ENCODE measurements around the gene MORN1. TPM values are rescaled to one million over a fixed set of nuclear protein-coding genes. Genes with fewer than 3 reads are reported as not detected.

MORN1 gene
- total RNA-seq, 1 donor = 13.4 TPM

- H3K27ac ChIP-seq (ENCODE audit: low read depth, low read length) = no peak overlapping the region
- DNase-seq (ENCODE audit: insufficient read length, low spot score, missing footprints) = no peak
- H4K20me1 ChIP-seq (ENCODE audit: insufficient read depth, low read length) = no peaks in the 10 kb centered on the region
- H3K4me1 ChIP-seq (ENCODE audit: insufficient read depth, low read length) = peaks cover 12% of the 10 kb centered on the region
- peaks cover 19% of the 10 kb centered on the region for H3K27me3 ChIP-seq (ENCODE audit: insufficient read depth, low read length)
- no peaks in the 10 kb centered on the region for H3K79me2 ChIP-seq (ENCODE audit: insufficient read depth, low read length)
- TF ChIP-seq, protein P1, sequence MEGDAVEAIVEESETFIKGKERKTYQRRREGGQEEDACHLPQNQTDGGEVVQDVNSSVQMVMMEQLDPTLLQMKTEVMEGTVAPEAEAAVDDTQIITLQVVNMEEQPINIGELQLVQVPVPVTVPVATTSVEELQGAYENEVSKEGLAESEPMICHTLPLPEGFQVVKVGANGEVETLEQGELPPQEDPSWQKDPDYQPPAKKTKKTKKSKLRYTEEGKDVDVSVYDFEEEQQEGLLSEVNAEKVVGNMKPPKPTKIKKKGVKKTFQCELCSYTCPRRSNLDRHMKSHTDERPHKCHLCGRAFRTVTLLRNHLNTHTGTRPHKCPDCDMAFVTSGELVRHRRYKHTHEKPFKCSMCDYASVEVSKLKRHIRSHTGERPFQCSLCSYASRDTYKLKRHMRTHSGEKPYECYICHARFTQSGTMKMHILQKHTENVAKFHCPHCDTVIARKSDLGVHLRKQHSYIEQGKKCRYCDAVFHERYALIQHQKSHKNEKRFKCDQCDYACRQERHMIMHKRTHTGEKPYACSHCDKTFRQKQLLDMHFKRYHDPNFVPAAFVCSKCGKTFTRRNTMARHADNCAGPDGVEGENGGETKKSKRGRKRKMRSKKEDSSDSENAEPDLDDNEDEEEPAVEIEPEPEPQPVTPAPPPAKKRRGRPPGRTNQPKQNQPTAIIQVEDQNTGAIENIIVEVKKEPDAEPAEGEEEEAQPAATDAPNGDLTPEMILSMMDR (IDR thresholded peaks at IDR 0.05; ENCODE audit: extremely low read depth, low read depth, low read length) = no peak
- no peak overlapping the region for H3K4me2 ChIP-seq (ENCODE audit: insufficient read depth, low read length)
- no peak overlapping the region for H3K4me3 ChIP-seq (ENCODE audit: insufficient read depth, low read length)
- no peaks in the 10 kb centered on the region for H3K36me3 ChIP-seq (ENCODE audit: insufficient read depth, low read length)
- H3K9me3 ChIP-seq (ENCODE audit: low read depth, low read length) = no peaks in the 10 kb centered on the region
- H2AFZ ChIP-seq (ENCODE audit: low read length) = no peak overlapping the region
Measured at GRCh38 chr1:2417833-2418225, 26.5 kb upstream of the MORN1 start.

DNA sequence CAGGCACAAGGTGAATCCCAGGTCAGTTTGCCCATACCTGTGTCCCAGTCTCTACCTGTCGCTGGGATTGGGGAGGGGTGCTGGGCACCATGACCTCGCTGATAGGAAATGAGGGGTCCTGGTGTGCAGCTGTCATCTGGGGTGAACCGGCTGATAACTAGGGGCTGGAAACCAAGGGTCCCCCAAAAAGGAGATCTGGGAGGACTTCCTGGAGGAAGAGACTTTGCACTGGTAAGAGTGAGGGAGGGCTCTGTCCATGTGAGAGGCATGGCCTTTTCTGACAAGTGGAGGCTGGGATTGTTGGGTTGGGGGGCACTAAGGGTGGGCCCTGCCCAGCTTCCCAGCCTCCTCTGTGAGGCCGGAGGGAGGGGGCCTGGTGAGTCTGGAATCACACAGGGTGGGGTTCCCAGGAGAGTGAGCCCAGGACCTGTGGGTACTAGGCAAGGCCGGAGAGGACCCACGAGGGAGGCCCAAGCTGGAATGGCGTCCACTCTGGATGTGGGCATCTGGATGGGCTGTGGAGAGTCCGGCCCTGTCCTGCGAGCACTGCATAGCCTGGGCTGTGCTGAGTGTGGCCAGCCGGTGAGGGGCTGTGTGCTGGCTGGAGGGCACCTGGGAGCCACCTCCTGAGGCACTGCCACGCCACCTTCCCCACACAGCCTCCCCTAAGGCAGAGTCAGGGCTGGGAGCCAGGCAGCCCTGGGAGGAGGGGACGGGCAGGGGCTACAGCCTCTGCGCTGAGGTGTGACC is 25.9 kb upstream of the MORN1 start:
- Histone ChIP-seq H3K79me2 (ENCODE audit: insufficient read depth, low read length) (peaks cover 1% of the 10 kb centered on the region), H3K27ac (ENCODE audit: low read depth, low read length) (no peak overlapping the region), H4K20me1 (ENCODE audit: insufficient read depth, low read length) (no peaks in the 10 kb centered on the region), H3K4me2 (ENCODE audit: insufficient read depth, low read length) (no peak overlapping the region), H3K9me3 (ENCODE audit: low read depth, low read length) (no peaks in the 10 kb centered on the region), H3K4me1 (ENCODE audit: insufficient read depth, low read length) (peaks cover 12% of the 10 kb centered on the region), H3K4me3 (ENCODE audit: insufficient read depth, low read length) (no peak overlapping the region), H3K27me3 (ENCODE audit: insufficient read depth, low read length) (peaks cover 19% of the 10 kb centered on the region), H2AFZ (ENCODE audit: low read length) (no peak overlapping the region), H3K36me3 (ENCODE audit: insufficient read depth, low read length) (no peaks in the 10 kb centered on the region)
- TF ChIP-seq, protein P1 (IDR thresholded peaks at IDR 0.05; ENCODE audit: extremely low read depth, low read depth, low read length) = no peak
- DNase-seq (ENCODE audit: insufficient read length, low spot score, missing footprints) = no peak

DNA sequence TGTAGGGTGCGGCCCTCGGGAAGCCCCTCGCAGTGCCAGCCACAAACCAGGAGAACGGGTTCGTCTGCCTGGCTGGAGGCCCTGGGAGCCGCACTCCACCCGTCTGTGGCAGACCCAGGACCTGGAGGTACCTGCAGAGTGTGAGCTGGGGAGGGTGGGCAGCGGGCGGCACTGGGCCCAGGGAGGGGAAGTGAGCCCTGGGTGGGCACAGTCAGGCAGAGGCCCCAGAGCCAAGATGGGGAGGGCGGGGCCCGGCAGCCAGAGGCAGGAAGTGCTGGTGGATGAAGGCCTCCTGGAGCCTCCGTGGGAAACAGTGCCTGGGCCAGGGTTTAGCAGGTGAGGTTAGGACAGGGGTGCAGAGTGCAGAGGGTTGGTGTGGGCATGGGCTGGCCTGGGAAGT is 25.0 kb upstream of the MORN1 start:
- Histone ChIP-seq H3K36me3 (ENCODE audit: insufficient read depth, low read length) (no peaks in the 10 kb centered on the region), H3K79me2 (ENCODE audit: insufficient read depth, low read length) (peaks cover 10% of the 10 kb centered on the region), H3K27me3 (ENCODE audit: insufficient read depth, low read length) (peaks cover 19% of the 10 kb centered on the region), H4K20me1 (ENCODE audit: insufficient read depth, low read length) (no peaks in the 10 kb centered on the region), H3K4me3 (ENCODE audit: insufficient read depth, low read length) (no peak overlapping the region), H2AFZ (ENCODE audit: low read length) (no peak overlapping the region), H3K9me3 (ENCODE audit: low read depth, low read length) (no peaks in the 10 kb centered on the region), H3K4me2 (ENCODE audit: insufficient read depth, low read length) (no peak overlapping the region), H3K4me1 (ENCODE audit: insufficient read depth, low read length) (peaks cover 15% of the 10 kb centered on the region), H3K27ac (ENCODE audit: low read depth, low read length) (no peak overlapping the region)
- TF ChIP-seq, protein P1 (IDR thresholded peaks at IDR 0.05; ENCODE audit: extremely low read depth, low read depth, low read length) = no peak
- no peak for DNase-seq (ENCODE audit: insufficient read length, low spot score, missing footprints)

DNA sequence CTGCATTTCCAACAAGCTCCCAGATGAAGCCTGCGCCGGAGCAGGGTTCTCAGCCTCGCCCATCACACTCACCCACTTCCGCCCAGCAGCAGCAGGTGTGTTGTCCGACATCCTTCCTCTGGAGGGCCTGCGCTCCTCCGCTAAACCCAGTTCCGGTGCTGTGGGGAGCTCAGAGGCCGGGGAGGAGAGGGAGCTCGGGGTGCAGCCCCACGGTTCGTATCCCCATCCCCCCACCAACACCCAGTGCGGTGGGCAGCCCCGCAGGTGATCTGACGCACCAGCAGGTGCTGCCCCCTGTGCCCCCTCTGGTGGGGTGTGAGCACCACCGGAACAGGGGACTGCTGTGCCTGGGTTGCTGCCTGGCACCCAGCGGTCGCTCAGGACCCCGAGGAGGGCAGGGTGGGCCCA is 24.5 kb upstream of the MORN1 start:
- no peaks in the 10 kb centered on the region for H3K9me3 ChIP-seq (ENCODE audit: low read depth, low read length)
- peaks cover 10% of the 10 kb centered on the region for H3K79me2 ChIP-seq (ENCODE audit: insufficient read depth, low read length)
- no peaks in the 10 kb centered on the region for H4K20me1 ChIP-seq (ENCODE audit: insufficient read depth, low read length)
- H3K4me2 ChIP-seq (ENCODE audit: insufficient read depth, low read length) = no peak overlapping the region
- DNase-seq (ENCODE audit: insufficient read length, low spot score, missing footprints) = no peak
- H2AFZ ChIP-seq (ENCODE audit: low read length) = no peak overlapping the region
- no peak overlapping the region for H3K27ac ChIP-seq (ENCODE audit: low read depth, low read length)
- TF ChIP-seq, protein P1 (IDR thresholded peaks at IDR 0.05; ENCODE audit: extremely low read depth, low read depth, low read length) = no peak
- H3K4me3 ChIP-seq (ENCODE audit: insufficient read depth, low read length) = no peak overlapping the region
- no peaks in the 10 kb centered on the region for H3K36me3 ChIP-seq (ENCODE audit: insufficient read depth, low read length)
- H3K27me3 ChIP-seq (ENCODE audit: insufficient read depth, low read length) = peaks cover 19% of the 10 kb centered on the region
- H3K4me1 ChIP-seq (ENCODE audit: insufficient read depth, low read length) = peaks cover 16% of the 10 kb centered on the region
